CD4-positive, alpha-beta T cell treated with Interleukin-10 for 1 hour (primary cell): ENCODE results near the gene GLIPR2.
"Not testable (repeated sequence)": the region's sequence is repeated elsewhere in the genome, so short reads cannot be mapped to it uniquely, and the experiment has no call there.

Source experiments
- DNase-seq: peaks from one replicate; pipeline ENCODE4 v3.0.0-alpha.2; 2020

GLIPR2 gene

GRCh38 chr9:36145970-36146369 is 9.4 kb downstream of the GLIPR2 start:
- no peak for DNase-seq

DNA sequence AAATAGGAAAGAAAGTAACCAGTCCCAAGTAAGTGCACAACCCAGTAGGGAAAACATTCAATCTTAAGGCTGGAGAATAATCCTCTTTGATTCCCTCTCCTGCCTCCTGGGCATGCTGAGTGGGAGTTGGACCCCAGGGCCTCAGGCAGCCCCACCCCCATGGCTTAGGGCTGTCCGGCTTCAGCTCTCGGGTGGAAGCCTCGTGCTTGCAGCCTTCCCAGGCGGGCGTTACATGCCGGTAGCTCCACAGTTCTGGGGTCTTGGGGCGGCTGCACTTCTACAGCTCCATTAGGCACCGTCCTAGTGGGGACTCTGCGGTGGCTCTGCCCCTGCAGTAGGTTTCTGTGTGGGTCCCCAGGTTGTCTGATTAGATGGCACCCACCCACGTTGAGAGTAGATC is 10.1 kb downstream of the GLIPR2 start:
- no peak for DNase-seq

- DNase-seq = no peak
These were observed 11.1 kb downstream of the GLIPR2 start for GRCh38 chr9:36147441-36148175.

DNA sequence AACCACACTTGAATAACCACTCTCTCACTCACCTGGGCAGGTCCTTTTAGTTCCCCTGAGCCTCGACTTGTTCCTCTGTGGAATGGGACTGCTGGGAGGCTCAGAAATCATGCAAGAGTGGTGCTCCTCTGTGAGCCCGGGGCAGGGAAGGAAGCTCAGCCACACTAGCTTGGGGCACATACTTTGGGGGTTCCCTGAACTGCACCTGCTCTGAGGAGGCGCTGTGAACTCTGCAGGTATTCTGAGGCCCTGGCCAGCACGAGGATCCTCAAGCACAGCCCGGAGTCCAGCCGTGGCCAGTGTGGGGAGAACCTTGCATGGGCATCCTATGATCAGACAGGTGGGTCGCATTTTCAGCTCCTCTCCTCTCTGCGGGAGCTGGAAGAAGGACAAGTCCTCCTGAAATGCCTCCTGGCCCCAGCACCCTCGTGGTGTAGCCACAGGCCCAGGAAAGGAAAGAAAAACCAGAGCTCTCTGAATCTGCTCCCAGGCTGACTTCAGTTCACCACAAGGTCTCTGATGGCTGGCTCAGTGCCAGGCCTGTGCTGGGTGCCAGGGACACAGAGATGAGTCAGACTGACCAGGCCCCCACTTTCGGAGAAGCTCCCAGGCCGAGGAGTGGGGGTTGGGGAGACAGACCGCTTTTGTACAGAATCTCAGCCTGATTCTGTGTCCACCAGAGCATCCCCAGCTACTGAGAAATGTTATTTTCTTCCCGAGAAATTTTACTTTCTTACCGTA is 11.9 kb downstream of the GLIPR2 start:
- peak; percentile 77 for DNase-seq

GRCh38 chr9:36149197-36149596 is 12.7 kb downstream of the GLIPR2 start:
- DNase-seq = no peak

DNA sequence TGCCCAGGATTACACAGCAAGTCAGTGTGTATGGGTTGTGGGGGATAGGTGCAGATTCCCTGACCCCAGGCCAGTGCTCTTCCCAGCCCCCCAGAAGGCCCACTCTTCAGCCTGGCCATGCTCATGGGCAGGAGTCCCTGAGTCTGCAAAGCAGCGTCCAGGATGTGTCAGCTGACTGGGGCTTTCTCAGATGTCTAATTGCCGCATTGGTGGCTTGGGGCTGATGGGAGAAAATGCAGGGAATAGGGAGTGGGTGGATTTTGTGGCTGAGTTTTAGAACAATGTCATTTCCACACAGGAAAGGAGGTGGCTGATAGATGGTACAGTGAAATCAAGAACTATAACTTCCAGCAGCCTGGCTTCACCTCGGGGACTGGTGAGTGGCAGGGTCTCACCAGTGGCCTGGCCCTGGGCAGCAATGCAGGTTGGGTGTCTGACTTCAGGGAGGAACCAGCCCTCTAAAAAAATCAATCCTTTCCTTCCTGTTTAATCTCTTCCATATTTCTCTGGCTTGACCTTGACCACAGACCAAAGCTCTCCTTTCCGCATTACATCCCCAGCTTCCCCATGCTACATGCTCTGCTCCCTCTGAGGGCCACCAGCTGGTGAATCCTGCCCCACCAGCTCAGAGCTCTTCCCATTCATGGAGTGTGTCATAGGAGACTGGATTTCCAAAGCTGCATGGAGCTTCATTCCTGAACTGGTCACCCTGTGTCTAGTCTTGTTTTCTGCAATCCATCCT is 14.2 kb downstream of the GLIPR2 start:
- DNase-seq = no peak

DNA sequence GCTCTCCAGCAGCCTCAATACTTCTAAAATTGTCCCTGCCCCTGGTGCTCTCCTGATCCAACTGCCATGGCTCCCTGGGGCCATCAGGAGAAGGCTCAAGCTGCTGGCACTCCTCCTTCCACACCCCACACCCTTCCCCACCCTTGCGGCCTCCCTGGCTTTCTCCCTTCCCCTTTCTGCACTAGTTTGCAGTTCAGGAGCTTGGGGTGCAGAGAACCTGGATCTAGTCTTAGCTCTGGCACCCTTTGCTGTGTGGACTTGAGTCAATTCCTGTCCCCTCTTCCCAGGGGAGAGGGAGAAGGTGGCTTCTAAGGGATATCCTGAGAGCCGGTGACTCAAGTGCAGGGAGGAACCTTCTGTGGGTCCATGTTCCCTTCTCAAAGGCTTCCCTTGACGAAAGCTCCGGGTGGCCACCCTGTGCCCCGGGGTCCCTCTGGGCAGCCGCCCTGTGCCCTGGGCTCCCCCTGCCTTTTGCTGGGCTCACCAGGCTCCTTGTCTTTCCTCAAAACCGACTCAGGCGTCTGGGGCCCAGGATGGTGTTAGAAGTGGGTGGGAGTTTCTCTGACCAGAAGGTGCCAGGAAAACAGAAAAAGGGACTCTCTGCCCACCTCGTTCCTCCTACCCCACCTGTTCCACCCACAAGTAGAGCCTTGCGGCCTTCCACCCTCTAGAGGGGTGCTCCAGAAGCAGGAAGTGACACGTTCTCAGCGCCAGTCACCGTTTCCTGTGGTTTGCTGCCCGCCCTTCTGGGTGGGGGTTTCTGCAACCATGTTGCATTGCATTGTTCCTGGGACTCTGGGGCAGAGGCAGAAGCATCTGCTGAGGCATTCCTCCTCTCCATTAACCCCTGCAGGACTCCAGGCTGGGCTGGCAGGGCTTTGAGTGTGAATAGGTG is 15.0 kb downstream of the GLIPR2 start:
- peak; percentile 90 for DNase-seq

GRCh38 chr9:36152741-36153438 is 16.4 kb downstream of the GLIPR2 start:
- DNase-seq = no peak

DNA sequence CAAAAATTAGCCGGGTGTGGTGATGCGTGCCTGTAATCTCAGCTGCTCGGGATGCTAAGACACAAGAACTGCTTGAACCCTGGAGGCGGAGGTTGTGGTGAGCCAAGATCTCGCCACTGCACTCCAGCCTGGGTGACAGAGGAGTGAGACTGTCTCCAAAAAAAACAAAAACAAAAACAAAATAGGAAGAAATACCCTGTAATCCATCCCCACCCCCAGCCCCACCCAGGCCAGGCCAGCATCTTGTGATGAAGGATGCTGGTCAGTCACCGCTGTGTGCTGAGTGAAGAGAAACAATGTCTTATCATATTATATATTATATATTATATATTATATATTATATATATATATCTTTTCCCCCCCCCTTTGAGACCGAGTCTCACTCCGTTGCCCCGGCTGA is 17.2 kb downstream of the GLIPR2 start:
- no peak for DNase-seq

GRCh38 chr9:36154331-36154952 is 17.9 kb downstream of the GLIPR2 start:
- peak; percentile 32 for DNase-seq

GRCh38 chr9:36156116-36156515 is 19.6 kb downstream of the GLIPR2 start:
- DNase-seq = no peak

DNA sequence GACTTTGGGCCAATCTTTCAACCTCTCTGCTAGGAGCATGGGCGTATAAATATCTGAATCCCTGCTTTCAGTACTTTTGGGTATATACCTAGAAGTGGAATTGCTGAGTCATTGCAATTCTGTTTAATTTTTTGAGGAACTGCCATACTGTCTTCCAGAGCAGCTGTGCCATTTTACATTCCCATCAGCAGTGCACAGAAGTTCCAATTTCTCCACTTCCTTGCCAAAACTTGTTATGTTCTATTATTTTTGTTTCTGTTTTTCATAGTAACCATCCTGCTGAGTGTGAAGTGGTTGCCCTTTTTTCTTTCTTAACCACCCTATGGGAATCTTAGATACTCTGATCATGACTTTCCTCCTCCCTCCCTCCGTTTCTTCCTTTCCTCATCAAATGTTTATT is 21.6 kb downstream of the GLIPR2 start:
- DNase-seq = no peak

- no peak for DNase-seq
These were observed 22.4 kb downstream of the GLIPR2 start for GRCh38 chr9:36158917-36159316.

DNA sequence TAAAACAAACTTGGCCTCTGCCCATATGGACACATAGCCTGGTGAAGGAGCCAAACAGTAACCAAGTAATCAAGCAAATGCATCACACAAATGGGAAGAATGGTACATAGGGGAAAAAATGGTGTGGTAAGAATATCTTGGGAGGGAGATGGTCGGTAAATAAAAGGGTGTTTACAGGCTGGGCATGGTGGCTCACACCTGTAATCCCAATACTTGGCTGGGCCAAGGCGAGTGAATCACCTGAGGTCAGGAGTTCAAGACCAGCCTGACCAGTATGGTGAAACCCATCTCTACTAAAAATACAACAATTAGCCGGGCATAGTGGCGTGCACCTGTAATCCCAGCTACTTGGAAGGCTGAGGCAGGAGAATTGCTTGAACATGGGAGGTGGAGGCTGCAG is 23.0 kb downstream of the GLIPR2 start:
- DNase-seq = not testable (repeated sequence)

GRCh38 chr9:36160126-36160525 is 23.6 kb downstream of the GLIPR2 start:
- DNase-seq = not testable (repeated sequence)

DNA sequence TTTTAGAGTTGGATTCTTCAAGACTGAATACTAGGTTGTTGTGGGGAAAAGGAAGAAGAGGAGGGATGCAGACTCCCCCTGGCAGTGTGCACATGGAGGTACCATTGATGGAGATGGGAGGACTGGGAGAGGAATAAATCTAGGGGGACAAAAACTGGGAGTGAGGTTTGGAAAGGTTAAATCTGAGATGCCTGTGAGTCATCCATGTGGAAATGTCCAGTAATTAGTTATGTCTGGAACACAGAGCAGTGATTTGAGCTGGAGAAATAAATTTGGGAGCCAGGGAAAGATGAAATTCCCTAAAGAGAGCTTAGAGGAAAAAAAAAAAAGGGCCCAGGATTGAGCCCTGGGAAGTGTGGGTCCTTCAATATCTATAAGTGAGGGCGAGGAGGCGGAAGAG is 24.7 kb downstream of the GLIPR2 start:
- DNase-seq = no peak

DNA sequence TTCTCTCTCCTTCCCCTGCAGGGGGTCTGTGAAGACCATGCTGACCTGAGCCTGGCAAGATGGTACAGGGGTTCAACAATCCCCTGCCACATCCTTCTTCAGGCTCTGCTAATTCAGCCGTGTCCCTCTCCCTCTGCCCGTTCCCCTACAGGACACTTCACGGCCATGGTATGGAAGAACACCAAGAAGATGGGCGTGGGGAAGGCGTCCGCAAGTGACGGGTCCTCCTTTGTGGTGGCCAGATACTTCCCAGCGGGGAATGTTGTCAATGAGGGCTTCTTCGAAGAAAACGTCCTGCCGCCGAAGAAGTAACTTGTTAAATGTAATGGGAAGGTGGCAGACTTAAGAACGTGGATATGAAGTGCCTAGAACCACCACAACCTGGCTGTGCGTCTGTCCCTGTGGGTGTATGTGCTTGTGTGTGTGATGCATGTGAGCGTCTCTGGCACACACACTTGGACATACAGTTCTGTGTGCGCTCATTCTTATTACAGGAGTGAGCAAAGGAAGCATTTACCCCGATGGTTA is 25.7 kb downstream of the GLIPR2 start:
- no peak for DNase-seq

DNA sequence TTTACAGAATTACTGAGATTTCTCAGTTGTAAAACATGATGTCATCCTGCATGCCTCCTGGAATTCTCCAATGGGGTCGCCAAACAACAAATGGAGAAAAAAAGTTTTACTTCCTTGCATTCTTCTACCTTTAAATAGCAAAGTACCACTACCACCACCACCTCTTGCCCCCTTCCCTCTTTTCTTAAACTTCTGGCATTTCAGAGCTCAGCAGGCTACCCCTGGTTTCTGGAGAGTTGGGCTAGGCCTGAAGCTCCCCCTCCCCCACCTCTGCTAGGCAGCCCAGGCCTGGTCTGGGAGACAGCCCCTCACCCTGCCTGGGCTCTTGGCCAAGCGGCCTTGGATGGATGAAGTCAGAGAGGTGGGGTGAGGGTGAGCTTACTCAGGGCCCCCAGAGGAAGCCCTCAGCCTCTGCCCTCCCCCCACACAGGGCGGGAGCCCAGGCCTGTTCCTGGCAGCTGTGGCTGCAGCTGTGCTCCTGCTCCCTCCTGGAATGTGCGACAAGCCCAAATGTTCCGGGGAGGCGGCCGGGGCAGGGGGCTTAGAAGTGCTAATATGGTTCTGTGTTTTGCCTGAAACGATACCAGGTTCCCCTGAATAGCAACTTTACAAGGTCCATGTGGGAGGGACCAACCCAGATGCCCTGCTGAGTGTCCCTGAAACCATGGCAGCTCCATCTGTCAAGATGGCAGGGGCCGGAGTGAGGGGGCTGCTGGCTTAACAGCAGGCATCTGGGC is 26.7 kb downstream of the GLIPR2 start:
- no peak for DNase-seq

GRCh38 chr9:36163786-36164170 is 27.2 kb downstream of the GLIPR2 start:
- no peak for DNase-seq

DNA sequence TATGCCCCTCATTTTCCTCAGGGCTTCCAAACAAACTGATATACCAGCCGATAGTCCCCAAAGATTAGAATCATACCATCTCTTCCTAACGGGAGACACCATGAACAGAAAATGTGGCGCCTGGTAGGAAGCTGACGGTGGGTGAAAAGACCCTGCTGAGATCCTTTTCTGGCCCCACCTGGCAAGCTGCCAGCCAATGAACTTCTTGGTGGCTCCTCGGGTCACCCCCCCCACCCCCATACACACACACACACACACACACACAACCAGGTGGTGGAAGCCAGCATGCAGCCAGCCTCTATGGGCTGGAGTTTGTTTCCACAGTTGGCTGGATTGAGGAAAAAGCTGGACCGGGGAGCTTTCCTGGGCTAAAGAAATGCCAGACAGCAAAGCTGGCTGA is 27.8 kb downstream of the GLIPR2 start:
- DNase-seq = no peak

GRCh38 chr9:36164989-36165388 is 28.5 kb downstream of the GLIPR2 start:
- no peak for DNase-seq
